H9 (cell line): ENCODE measurements around the gene WDR77. TPM values are rescaled to one million over a fixed set of nuclear protein-coding genes. Genes with fewer than 3 reads are reported as not detected.

Experiments used
- DNase-seq: peaks from one replicate; pipeline ENCODE4 v3.0.0-alpha.2; 2017
- H2AFZ ChIP-seq: one replicate; pipeline ENCODE4 v1.6.1; 2013; ENCODE audit warnings: mild to moderate bottlenecking, low read length, control low read depth, moderate library complexity
- H2AK5ac ChIP-seq: 2 replicates; pipeline ENCODE4 v1.6.1; 2013; ENCODE audit warnings: low read length, control low read depth, mixed read lengths; ENCODE audit not compliant: insufficient read length
- H2BK120ac ChIP-seq: one replicate; pipeline ENCODE4 v1.6.1; 2013; ENCODE audit warnings: low read depth, mild to moderate bottlenecking, low read length, control low read depth, inconsistent platforms; ENCODE audit not compliant: poor library complexity, severe bottlenecking
- H2BK12ac ChIP-seq: 2 replicates; pipeline ENCODE4 v1.6.1; 2013; ENCODE audit warnings: low read length, control low read depth, mixed read lengths, low read depth; ENCODE audit not compliant: insufficient read length
- H2BK15ac ChIP-seq: 2 replicates; pipeline ENCODE4 v1.6.1; 2013; ENCODE audit warnings: low read depth, low read length, control low read depth
- H2BK20ac ChIP-seq: one replicate; pipeline ENCODE4 v1.6.1; 2013; ENCODE audit warnings: low read depth, mild to moderate bottlenecking, low read length, control low read depth, inconsistent platforms; ENCODE audit not compliant: poor library complexity, severe bottlenecking
- H2BK5ac ChIP-seq: 2 replicates; pipeline ENCODE4 v1.6.1; 2013; ENCODE audit warnings: low read length, control low read depth, mixed read lengths; ENCODE audit not compliant: insufficient read length
- H3K14ac ChIP-seq: 2 replicates; pipeline ENCODE4 v1.6.1; 2013; ENCODE audit warnings: low read length, control low read depth; ENCODE audit not compliant: insufficient read depth
- H3K18ac ChIP-seq: 2 replicates; pipeline ENCODE4 v1.6.1; 2013; ENCODE audit warnings: low read depth, mild to moderate bottlenecking, mixed read lengths, low read length, control low read depth; ENCODE audit not compliant: insufficient read length
- H3K23ac ChIP-seq: 2 replicates; pipeline ENCODE4 v1.6.1; 2013; ENCODE audit warnings: low read length, control low read depth, mixed read lengths, low read depth; ENCODE audit not compliant: insufficient read length
- H3K23me2 ChIP-seq: 2 replicates; pipeline ENCODE4 v1.6.1; 2013; ENCODE audit warnings: low read depth, mild to moderate bottlenecking, mixed read lengths, low read length, control low read depth; ENCODE audit not compliant: insufficient read length, poor library complexity, severe bottlenecking
- H3K27ac ChIP-seq: 2 replicates; pipeline ENCODE4 v1.5.1; 2013; ENCODE audit warnings: low read length, control low read depth, mixed read lengths, low read depth; ENCODE audit not compliant: insufficient read length
- H3K27me3 ChIP-seq: 2 replicates; pipeline ENCODE4 v1.6.1; 2013; ENCODE audit warnings: low read length, control low read depth, inconsistent platforms; ENCODE audit not compliant: insufficient read depth
- H3K4ac ChIP-seq: 2 replicates; pipeline ENCODE4 v1.6.1; 2013; ENCODE audit warnings: low read depth, mild to moderate bottlenecking, control low read depth, inconsistent platforms, low read length, moderate library complexity
- H3K4me1 ChIP-seq: 2 replicates; pipeline ENCODE4 v1.6.1; 2013; ENCODE audit warnings: low read length, control low read depth, inconsistent platforms; ENCODE audit not compliant: insufficient read depth
- H3K4me2 ChIP-seq: 2 replicates; pipeline ENCODE4 v1.6.1; 2013; ENCODE audit warnings: low read length, control low read depth, mixed read lengths; ENCODE audit not compliant: insufficient read length, insufficient read depth
- H3K56ac ChIP-seq: 2 replicates; pipeline ENCODE4 v1.6.1; 2013; ENCODE audit warnings: low read depth, mild to moderate bottlenecking, mixed read lengths, low read length, control low read depth; ENCODE audit not compliant: insufficient read length
- H3K79me1 ChIP-seq: 2 replicates; pipeline ENCODE4 v1.6.1; 2013; ENCODE audit warnings: low read depth, mild to moderate bottlenecking, moderate library complexity, low read length, control low read depth, inconsistent platforms; ENCODE audit not compliant: insufficient read depth, poor library complexity, severe bottlenecking
- H3K79me2 ChIP-seq: 2 replicates; pipeline ENCODE4 v1.6.1; 2013; ENCODE audit warnings: low read length, control low read depth, inconsistent platforms; ENCODE audit not compliant: insufficient read depth
- H3K9ac ChIP-seq: 2 replicates; pipeline ENCODE4 v1.6.1; 2013; ENCODE audit warnings: low read length, control low read depth, mixed read lengths; ENCODE audit not compliant: insufficient read length; ENCODE audit errors: extremely low read depth
- H3K9me3 ChIP-seq: one replicate; pipeline ENCODE4 v1.6.1; 2013; ENCODE audit warnings: low read depth, low read length, inconsistent platforms; ENCODE audit not compliant: control insufficient read depth
- H3T11ph ChIP-seq: one replicate; pipeline ENCODE4 v1.6.1; 2013; ENCODE audit warnings: mild to moderate bottlenecking, low read length, control low read depth, inconsistent platforms
- H4K20me1 ChIP-seq: one replicate; pipeline ENCODE4 v1.6.1; 2013; ENCODE audit not compliant: control insufficient read depth, insufficient read length, insufficient read depth
- H4K5ac ChIP-seq: 2 replicates; pipeline ENCODE4 v1.6.1; 2013; ENCODE audit warnings: low read depth, mild to moderate bottlenecking, mixed read lengths, low read length, control low read depth; ENCODE audit not compliant: insufficient read length
- H4K8ac ChIP-seq: replicated peaks from 2 replicates; pipeline ENCODE4 v1.6.1; 2013; ENCODE audit warnings: low read length, control low read depth, mixed read lengths, low read depth; ENCODE audit not compliant: insufficient read length
- H4K91ac ChIP-seq: 2 replicates; pipeline ENCODE4 v1.6.1; 2013; ENCODE audit warnings: low read depth, mild to moderate bottlenecking, moderate library complexity, mixed read lengths, low read length, control low read depth; ENCODE audit not compliant: insufficient read length
- H3K27ac Mint-ChIP-seq, 3 experiments: 2 replicates in 2 of 3; 3 replicates in 1 of 3; pipeline ENCODE4 v1.8.0; 2020 to 2021; ENCODE audit warnings: mixed read lengths in 3 of 3, mild to moderate bottlenecking in 1 of 3, moderate library complexity in 1 of 3
- H3K27me3 Mint-ChIP-seq: 2 replicates; pipeline ENCODE4 v1.8.0; 2021; ENCODE audit warnings: low read depth, mild to moderate bottlenecking, moderate library complexity, mixed read lengths
- H3K36me3 Mint-ChIP-seq, 3 experiments: 2 replicates in 2 of 3; 3 replicates in 1 of 3; pipeline ENCODE4 v1.8.0; 2020 to 2021; ENCODE audit warnings: low read depth in 3 of 3, mixed read lengths in 3 of 3; ENCODE audit not compliant: insufficient read depth in 1 of 3
- H3K4me1 Mint-ChIP-seq, 2 experiments: 2 replicates each; pipeline ENCODE4 v1.8.0; 2020; ENCODE audit warnings: mixed read lengths in 2 of 2
- H3K4me3 Mint-ChIP-seq, 2 experiments: 2 replicates in 1 of 2; 3 replicates in 1 of 2; pipeline ENCODE4 v1.8.0; 2020 to 2021; ENCODE audit warnings: mild to moderate bottlenecking in 2 of 2, mixed read lengths in 2 of 2, moderate library complexity in 1 of 2
- H3K9me3 Mint-ChIP-seq, 2 experiments: 2 replicates in 1 of 2; 3 replicates in 1 of 2; pipeline ENCODE4 v1.8.0; 2020; ENCODE audit warnings: mild to moderate bottlenecking in 2 of 2, mixed read lengths in 2 of 2, moderate library complexity in 1 of 2
- CTCF ChIP-seq: fragments of 200-600 bp; sonication (generic); conservative IDR thresholded peaks from 3 replicates; pipeline ENCODE4 v1.8.0; 2021; ENCODE audit warnings: antibody characterized with exemption, mild to moderate bottlenecking
- WGBS: extraction: QIAGEN DNeasy Blood & Tissue Kit; methylation state at CpG from one replicate; pipeline ENCODE4 v1.1.7; 2013; ENCODE audit warnings: missing lambda C conversion rate, low lambda C conversion rate, mixed read lengths; ENCODE audit not compliant: insufficient read length; ENCODE audit errors: extremely low coverage; 5-methylcytosine and 5-hydroxymethylcytosine counted together
- total RNA-seq: library from RNA; stranded (reverse); gene quantifications from 2 replicates; pipeline ENCODE4 v1.2.1, GENCODE V29; 2021

The WDR77 gene
- total RNA-seq, 1 experiment from 2014 or later, result 70.9 TPM

GRCh38 chr1:111412839-111413238 lies 36.2 kb downstream of the WDR77 start:
- no peaks in the 10 kb centered on the region for H4K20me1 ChIP-seq
- H3T11ph ChIP-seq, result no peak overlapping the region
- H3K4ac ChIP-seq, result no peak overlapping the region
- H3K79me2 ChIP-seq, result no peaks in the 10 kb centered on the region
- H3K9me3 Mint-ChIP-seq, result no peaks in the 10 kb centered on the region
- H2BK120ac ChIP-seq, result no peak overlapping the region
- H3K18ac ChIP-seq, result no peak overlapping the region
- no peak overlapping the region for H3K27ac Mint-ChIP-seq
- no peak overlapping the region for H2BK20ac ChIP-seq
- no peak overlapping the region for H3K4me2 ChIP-seq
- no peak overlapping the region for H3K14ac ChIP-seq
- no peak overlapping the region for H2BK5ac ChIP-seq
- H2AFZ ChIP-seq, result no peak overlapping the region
- no peaks in the 10 kb centered on the region for H3K27me3 ChIP-seq
- DNase-seq, result no peak
- no peak for TF ChIP-seq CTCF
- no peak overlapping the region for H3K56ac ChIP-seq
- peaks cover 3% of the 10 kb centered on the region for H3K27me3 Mint-ChIP-seq
- H3K23me2 ChIP-seq, result no peaks in the 10 kb centered on the region
- H3K4me3 Mint-ChIP-seq, result no peak overlapping the region
- no peak overlapping the region for H2BK12ac ChIP-seq
- H3K4me1 ChIP-seq, result no peaks in the 10 kb centered on the region
- H4K91ac ChIP-seq, result no peak overlapping the region
- H3K9ac ChIP-seq, result no peak overlapping the region
- H3K79me1 ChIP-seq, result no peaks in the 10 kb centered on the region
- H2AK5ac ChIP-seq, result no peak overlapping the region
- no peak overlapping the region for H3K23ac ChIP-seq
- H3K27ac ChIP-seq, result no peak overlapping the region
- H4K8ac ChIP-seq, result no peak overlapping the region
- H3K4me1 Mint-ChIP-seq, result peaks cover 0 to under 1% of the 10 kb centered on the region in 2 experiments; a peak in 2 of 4 replicates
- H2BK15ac ChIP-seq, result no peak overlapping the region
- no peaks in the 10 kb centered on the region for H3K36me3 Mint-ChIP-seq
- H4K5ac ChIP-seq, result no peak overlapping the region
- H3K9me3 ChIP-seq, result no peaks in the 10 kb centered on the region
- whole genome bisulfite sequencing, result no CpG with 5 or more reads among the region's 2 CpGs
